Measurements from ENCODE around the gene URB1. TPM values are rescaled to one million over a fixed set of nuclear protein-coding genes. Genes with fewer than 3 reads are reported as not detected.

Gene URB1
- polyA plus RNA-seq, 1 donor (not counting 4 experiments of a cell fraction or from before 2014, with no cell fraction given), result 9.0 TPM

GRCh38 chr21:32403201-32403777, 10.5 kb upstream of the URB1 start:
- no peak for TF ChIP-seq EZH2 (IDR thresholded peaks at IDR 0.05; ENCODE audit: low read length)
- TF ChIP-seq CTCF (optimal IDR thresholded peaks at IDR 0.05 in 1 of 3, IDR thresholded peaks at IDR 0.05 in 1 of 3, conservative IDR thresholded peaks at IDR 0.05 in 1 of 3; ENCODE audit: extremely low read depth in 1 of 3, insufficient read depth in 2 of 3, low read length in 3 of 3), result peak; percentile 62 to 82 (median 64)
- Histone ChIP-seq H3K9me1 (ENCODE audit: control insufficient read depth, extremely low read depth, insufficient read depth, low read length) (no peaks in the 10 kb centered on the region), H3K9ac (ENCODE audit: control insufficient read depth, extremely low read depth, insufficient read depth, low read length) (no peak overlapping the region), H3K4me1 (ENCODE audit: control insufficient read depth, extremely low read depth, insufficient read depth, low read length) (peaks cover 5% of the 10 kb centered on the region), H3K27ac (ENCODE audit: control insufficient read depth, insufficient read depth, low read length) (no peak overlapping the region), H3K27me3 (ENCODE audit: control insufficient read depth, extremely low read depth, insufficient read depth, low read length) (no peaks in the 10 kb centered on the region), H4K20me1 (ENCODE audit: control insufficient read depth, extremely low read depth, insufficient read depth, low read length) (no peaks in the 10 kb centered on the region), H3K79me2 (ENCODE audit: control insufficient read depth, insufficient read depth, low read length) (no peaks in the 10 kb centered on the region), H3K9me3 (ENCODE audit: control insufficient read depth, low read depth, low read length) (no peaks in the 10 kb centered on the region), H3K4me3 (ENCODE audit: control insufficient read depth in 2 of 3, extremely low read depth in 1 of 3, insufficient read depth in 2 of 3, low read depth in 1 of 3, low read length in 3 of 3) (no peak overlapping the region), H2AFZ (ENCODE audit: control insufficient read depth, low read length) (no peak overlapping the region), H3K36me3 (ENCODE audit: control insufficient read depth in 2 of 2, extremely low read depth in 1 of 2, insufficient read depth in 2 of 2, low read length in 2 of 2) (no peaks in the 10 kb centered on the region), H3K4me2 (ENCODE audit: control insufficient read depth, extremely low read depth, insufficient read depth, low read depth, low read length) (no peak overlapping the region)
- DNase-seq (ENCODE audit: low read depth, low spot score) (no peak), FAIRE-seq (peak; percentile 5)
- dilution Hi-C loops (cut with MboI; ENCODE audit: extremely low pct_ligation_motif_present, low sequenced_read_pairs), result no loop called here

GRCh38 chr21:32393677-32394001, 827 bp upstream of the URB1 start:
- no peak for TF ChIP-seq EZH2 (IDR thresholded peaks at IDR 0.05; ENCODE audit: low read length)
- no peak for TF ChIP-seq CTCF (optimal IDR thresholded peaks at IDR 0.05 in 1 of 3, IDR thresholded peaks at IDR 0.05 in 1 of 3, conservative IDR thresholded peaks at IDR 0.05 in 1 of 3; ENCODE audit: extremely low read depth in 1 of 3, insufficient read depth in 2 of 3, low read length in 3 of 3)
- FAIRE-seq, result peak; percentile 34
- no peaks in the 10 kb centered on the region for H3K27me3 ChIP-seq (ENCODE audit: control insufficient read depth, extremely low read depth, insufficient read depth, low read length)

More at GRCh38 chr21:32393677-32394001, 827 bp upstream of the URB1 start:
- peak overlapping the region; percentile 92 for H2AFZ ChIP-seq (ENCODE audit: control insufficient read depth, low read length)
- H3K9me1 ChIP-seq (ENCODE audit: control insufficient read depth, extremely low read depth, insufficient read depth, low read length), result peaks cover 3% of the 10 kb centered on the region
- peaks cover 4 to 12% of the 10 kb centered on the region in 2 experiments for H3K36me3 ChIP-seq (ENCODE audit: control insufficient read depth in 2 of 2, extremely low read depth in 1 of 2, insufficient read depth in 2 of 2, low read length in 2 of 2)
- H3K9me3 ChIP-seq (ENCODE audit: control insufficient read depth, low read depth, low read length), result no peaks in the 10 kb centered on the region
- H3K27ac ChIP-seq (ENCODE audit: control insufficient read depth, insufficient read depth, low read length), result peak overlapping the region; percentile 74
- dilution Hi-C loops (cut with MboI; ENCODE audit: extremely low pct_ligation_motif_present, low sequenced_read_pairs), result no loop called here
- peak overlapping the region; percentile 82 for H3K9ac ChIP-seq (ENCODE audit: control insufficient read depth, extremely low read depth, insufficient read depth, low read length)
- peak overlapping the region; percentile 93 for H3K4me2 ChIP-seq (ENCODE audit: control insufficient read depth, extremely low read depth, insufficient read depth, low read depth, low read length)
- peaks cover 34% of the 10 kb centered on the region for H3K79me2 ChIP-seq (ENCODE audit: control insufficient read depth, insufficient read depth, low read length)
- peaks cover 7% of the 10 kb centered on the region for H4K20me1 ChIP-seq (ENCODE audit: control insufficient read depth, extremely low read depth, insufficient read depth, low read length)
- peak overlapping the region; percentile 86 to 95 (median 91) for H3K4me3 ChIP-seq (ENCODE audit: control insufficient read depth in 2 of 3, extremely low read depth in 1 of 3, insufficient read depth in 2 of 3, low read depth in 1 of 3, low read length in 3 of 3)
- no peak for DNase-seq (ENCODE audit: low read depth, low spot score)
- peaks cover 14% of the 10 kb centered on the region for H3K4me1 ChIP-seq (ENCODE audit: control insufficient read depth, extremely low read depth, insufficient read depth, low read length)

Data from keratinocyte (primary cell).